NCI-H69 (cell line): ENCODE measurements around the gene FAM124B.

Source experiments
- DNase-seq: peaks from one replicate; lab custom pipeline; 2025; lab: John Stamatoyannopoulos, UW

FAM124B gene

GRCh38 chr2:224381521-224382279 is 20.2 kb downstream of the FAM124B start:
- DNase-seq = peak; percentile 47

- DNase-seq = no peak
Observed at GRCh38 chr2:224379986-224380385, 21.9 kb downstream of the FAM124B start.

- DNase-seq = peak; percentile 22
Observed at GRCh38 chr2:224379172-224379571, 22.7 kb downstream of the FAM124B start.

GRCh38 chr2:224378701-224379097 is 23.2 kb downstream of the FAM124B start:
- DNase-seq = no peak

GRCh38 chr2:224377751-224378700 is 23.9 kb downstream of the FAM124B start:
- no peak for DNase-seq

- DNase-seq = no peak
Observed at GRCh38 chr2:224372641-224373040, 29.3 kb downstream of the FAM124B start.

GRCh38 chr2:224369028-224369632 is 32.8 kb downstream of the FAM124B start:
- DNase-seq = peak; percentile 66

GRCh38 chr2:224366267-224366844 is 35.6 kb downstream of the FAM124B start:
- peak; percentile 83 for DNase-seq

GRCh38 chr2:224365331-224365730 is 36.6 kb downstream of the FAM124B start:
- DNase-seq = no peak

GRCh38 chr2:224363281-224363680 is 38.6 kb downstream of the FAM124B start:
- DNase-seq = no peak

GRCh38 chr2:224362094-224362493 is 39.8 kb downstream of the FAM124B start:
- no peak for DNase-seq

GRCh38 chr2:224360801-224361251 is 41.1 kb downstream of the FAM124B start:
- DNase-seq = peak; percentile 55

GRCh38 chr2:224359569-224359968 is 42.3 kb downstream of the FAM124B start:
- DNase-seq = peak; percentile 54

GRCh38 chr2:224357098-224357901 is 44.6 kb downstream of the FAM124B start:
- peak; percentile 55 for DNase-seq

GRCh38 chr2:224354632-224355211 is 47.2 kb downstream of the FAM124B start:
- no peak for DNase-seq

- no peak for DNase-seq
Observed at GRCh38 chr2:224350703-224351102, 51.2 kb downstream of the FAM124B start.

GRCh38 chr2:224349396-224349795 is 52.5 kb downstream of the FAM124B start:
- no peak for DNase-seq

- no peak for DNase-seq
Observed at GRCh38 chr2:224347176-224348051, 54.5 kb downstream of the FAM124B start.

GRCh38 chr2:224345492-224345891 is 56.4 kb downstream of the FAM124B start:
- DNase-seq = no peak

GRCh38 chr2:224343226-224343625 is 58.7 kb downstream of the FAM124B start:
- DNase-seq = no peak
